ENCODE results near the gene CAMK4.

DNA sequence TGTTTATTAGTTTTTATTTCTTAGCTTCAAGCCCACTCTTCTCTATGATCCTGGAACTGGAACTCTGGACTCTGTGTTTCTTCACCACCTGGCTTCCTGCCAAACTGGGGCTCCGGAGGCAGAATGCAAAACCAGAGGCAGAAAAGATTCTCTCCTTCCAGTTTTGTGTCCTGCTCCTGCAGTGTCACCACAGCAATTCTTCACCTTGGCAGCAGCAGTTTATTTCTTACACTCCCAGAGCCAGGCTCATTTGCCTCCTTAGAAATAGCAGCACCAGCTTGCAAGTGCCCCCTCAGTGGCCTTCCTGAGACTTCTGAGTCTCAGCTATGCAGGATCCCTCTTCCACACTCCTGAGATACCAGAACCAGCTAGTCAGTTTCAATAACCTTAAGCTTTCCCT is 26.7 kb upstream of the CAMK4 start:
- TF ChIP-seq, protein P1, sequence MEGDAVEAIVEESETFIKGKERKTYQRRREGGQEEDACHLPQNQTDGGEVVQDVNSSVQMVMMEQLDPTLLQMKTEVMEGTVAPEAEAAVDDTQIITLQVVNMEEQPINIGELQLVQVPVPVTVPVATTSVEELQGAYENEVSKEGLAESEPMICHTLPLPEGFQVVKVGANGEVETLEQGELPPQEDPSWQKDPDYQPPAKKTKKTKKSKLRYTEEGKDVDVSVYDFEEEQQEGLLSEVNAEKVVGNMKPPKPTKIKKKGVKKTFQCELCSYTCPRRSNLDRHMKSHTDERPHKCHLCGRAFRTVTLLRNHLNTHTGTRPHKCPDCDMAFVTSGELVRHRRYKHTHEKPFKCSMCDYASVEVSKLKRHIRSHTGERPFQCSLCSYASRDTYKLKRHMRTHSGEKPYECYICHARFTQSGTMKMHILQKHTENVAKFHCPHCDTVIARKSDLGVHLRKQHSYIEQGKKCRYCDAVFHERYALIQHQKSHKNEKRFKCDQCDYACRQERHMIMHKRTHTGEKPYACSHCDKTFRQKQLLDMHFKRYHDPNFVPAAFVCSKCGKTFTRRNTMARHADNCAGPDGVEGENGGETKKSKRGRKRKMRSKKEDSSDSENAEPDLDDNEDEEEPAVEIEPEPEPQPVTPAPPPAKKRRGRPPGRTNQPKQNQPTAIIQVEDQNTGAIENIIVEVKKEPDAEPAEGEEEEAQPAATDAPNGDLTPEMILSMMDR (conservative IDR thresholded peaks at IDR 0.05 in 1 of 2, IDR thresholded peaks at IDR 0.05 in 1 of 2; ENCODE audit: low read depth in 1 of 2, low read length in 2 of 2) = no peak
- TF ChIP-seq EZH2 (IDR thresholded peaks at IDR 0.05; ENCODE audit: low read length, missing control alignments) = no peak

Measured in fibroblast of lung (primary cell).